Breast epithelium (tissue), 3 donors: ENCODE measurements around the gene VPS51.

ENCODE experiments used
- CTCF ChIP-seq, 3 donors: fragments of 450-650 bp; IDR thresholded peaks; one replicate each; pipeline ENCODE4 v1.5.1; 2016 to 2017; ENCODE audit warnings: antibody characterized with exemption in 3 of 3, mild to moderate bottlenecking in 3 of 3, moderate library complexity in 3 of 3
- POLR2A ChIP-seq: fragments of 450-650 bp; IDR thresholded peaks from one replicate; pipeline ENCODE4 v1.6.1; 2016; ENCODE audit warnings: antibody characterized with exemption, mild to moderate bottlenecking, moderate library complexity
- POLR2AphosphoS5 ChIP-seq, 3 donors: sonication (generic); formaldehyde crosslinking; IDR thresholded peaks; one replicate each; pipeline ENCODE4 v1.6.1; 2017; ENCODE audit warnings: antibody characterized with exemption in 3 of 3

DNA sequence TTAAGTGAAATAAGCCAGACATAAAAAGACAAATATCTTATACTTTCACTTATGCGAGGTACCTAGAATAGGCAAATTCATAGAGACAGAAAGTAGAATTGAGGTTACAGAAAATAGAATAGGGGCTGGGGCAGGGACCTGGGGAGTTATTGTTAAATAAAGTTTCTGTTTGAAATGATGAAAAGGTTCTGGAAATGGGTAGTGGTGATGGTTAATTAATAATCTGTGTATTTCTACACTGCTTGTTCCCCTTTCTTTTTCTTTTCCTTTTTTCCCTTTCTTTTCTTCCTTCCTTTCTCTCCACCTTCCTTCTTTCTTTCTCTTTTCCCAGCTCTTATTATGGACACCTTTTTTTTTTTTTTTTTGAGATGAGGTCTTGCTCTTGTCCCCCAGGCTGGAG is 40.5 kb upstream of the VPS51 start:
- TF ChIP-seq CTCF (IDR thresholded peaks at IDR 0.05) = no peak
- no peak for TF ChIP-seq POLR2A
- TF ChIP-seq POLR2AphosphoS5 (IDR thresholded peaks at IDR 0.05) = no peak
